GM19035 (cell line): ENCODE results near the gene SMAD9.
"Not testable (repeated sequence)": the region's sequence is repeated elsewhere in the genome, so short reads cannot be mapped to it uniquely, and the experiment has no call there.

Source experiments
- ATAC-seq: cut with Tn5 transposase; IDR thresholded peaks from one replicate; pipeline ENCODE4 v1.9.1; 2021; ENCODE audit not compliant: unreplicated experiment

SMAD9 gene

DNA sequence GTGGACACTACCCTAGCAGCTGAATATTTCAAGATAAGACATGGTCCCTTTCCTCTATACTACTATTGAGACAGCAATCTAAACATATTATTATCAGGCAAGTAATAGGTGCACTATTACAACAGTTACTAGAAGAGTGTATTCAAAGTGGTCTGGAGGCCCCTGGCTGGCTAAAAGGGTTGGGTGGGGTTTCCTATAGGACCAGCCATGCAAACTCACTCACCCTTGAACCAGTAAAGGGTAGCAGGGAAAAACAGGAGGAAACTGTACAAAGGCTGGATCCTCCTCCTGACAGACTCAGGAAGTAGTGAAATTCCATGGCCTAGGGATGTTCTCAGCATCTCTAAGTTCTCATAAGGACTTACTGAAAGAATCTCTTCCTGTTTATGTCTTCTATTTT lies 7.7 kb downstream of the SMAD9 start:
- no peak for ATAC-seq

DNA sequence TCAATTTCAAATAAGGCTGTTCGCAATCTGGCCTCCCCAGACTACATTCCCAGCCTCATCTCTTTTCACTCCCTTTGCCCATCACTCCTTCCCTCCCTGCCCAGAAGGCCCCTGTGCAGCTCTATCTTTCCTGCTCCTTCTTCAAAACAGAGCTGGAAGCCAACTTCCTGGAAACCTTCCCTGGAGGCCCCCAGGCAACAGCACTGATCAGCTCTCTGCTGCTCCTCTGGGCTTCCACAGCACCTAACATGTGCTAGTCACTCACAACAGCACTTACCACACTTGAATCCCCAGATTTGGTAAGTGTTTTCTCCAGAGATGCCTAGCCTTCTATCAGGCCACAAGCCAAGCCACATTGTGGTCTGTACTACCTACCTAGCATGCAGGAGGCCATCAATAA lies 9.5 kb downstream of the SMAD9 start:
- ATAC-seq = no peak

DNA sequence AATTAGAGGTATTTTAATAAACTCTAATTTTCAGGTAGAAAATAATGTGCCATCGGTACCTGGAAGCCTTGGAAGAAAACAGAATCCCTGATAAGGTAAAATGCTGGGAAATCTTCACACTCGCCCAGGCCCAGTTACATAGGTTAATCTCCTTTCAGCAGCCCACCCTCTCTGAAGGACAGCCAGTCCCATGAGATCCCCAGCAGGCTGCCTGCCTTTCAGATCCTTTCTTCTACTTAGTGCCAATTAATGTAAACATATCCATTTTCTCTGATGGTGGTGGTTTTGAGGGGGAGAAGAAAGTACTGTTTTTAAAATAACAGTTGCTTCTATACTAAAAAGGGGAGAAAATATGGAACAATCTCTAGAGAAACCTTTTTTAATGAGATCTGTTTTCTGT lies 12.2 kb downstream of the SMAD9 start:
- ATAC-seq = no peak

DNA sequence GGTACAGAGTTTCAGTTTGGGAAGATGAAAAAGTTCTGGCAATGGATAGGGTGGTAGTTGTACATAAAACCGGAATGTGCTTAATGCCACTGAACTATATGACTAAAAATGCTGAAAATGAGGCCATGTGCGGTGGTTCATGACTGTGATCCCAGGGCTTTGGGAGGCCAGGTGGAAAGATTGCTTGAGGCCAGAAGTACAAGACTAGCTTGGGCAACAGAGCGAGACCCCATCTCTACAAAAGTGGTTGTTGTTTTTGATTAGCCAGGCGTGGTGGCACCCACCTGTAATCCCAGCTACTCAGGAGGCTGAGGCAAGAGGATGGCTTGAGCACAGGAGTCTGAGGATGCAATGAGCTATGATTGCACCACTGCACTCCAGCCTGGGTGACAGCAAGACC lies 12.8 kb downstream of the SMAD9 start:
- no peak for ATAC-seq

GRCh38 chr13:36905944-36906343 lies 14.1 kb downstream of the SMAD9 start:
- ATAC-seq = no peak

DNA sequence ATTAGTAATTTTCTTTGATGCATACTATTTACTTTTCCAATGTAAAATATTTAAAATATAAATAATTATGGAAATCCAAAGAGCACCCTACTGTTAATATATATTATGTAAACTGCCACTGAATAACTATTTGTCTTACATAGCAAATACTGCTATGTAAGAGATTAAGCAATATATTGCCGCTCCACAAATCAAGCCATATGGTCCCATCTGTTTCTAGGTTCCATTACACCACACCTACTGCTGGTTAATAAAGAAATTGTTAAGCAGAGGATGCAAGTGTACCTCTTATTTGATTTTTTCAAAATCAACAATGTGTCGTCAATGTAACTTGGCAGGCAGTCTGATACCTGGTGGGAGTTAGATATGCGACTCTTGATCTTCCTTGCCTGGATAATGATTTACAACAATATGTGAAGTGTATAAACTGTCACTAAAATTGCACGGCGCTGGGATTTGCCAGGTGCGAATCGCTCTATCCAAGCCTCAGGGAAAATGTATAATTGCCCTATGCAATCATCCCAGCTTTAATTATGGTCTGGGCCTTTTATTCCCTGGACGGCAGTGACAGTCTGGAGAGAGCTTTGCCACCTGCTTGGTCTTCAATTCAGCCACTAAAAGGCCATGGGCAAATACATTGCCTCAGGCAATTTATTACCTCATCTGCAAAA lies 16.0 kb downstream of the SMAD9 start:
- ATAC-seq = no peak

- ATAC-seq = no peak
Observed at GRCh38 chr13:36897054-36897616, 22.9 kb downstream of the SMAD9 start.

DNA sequence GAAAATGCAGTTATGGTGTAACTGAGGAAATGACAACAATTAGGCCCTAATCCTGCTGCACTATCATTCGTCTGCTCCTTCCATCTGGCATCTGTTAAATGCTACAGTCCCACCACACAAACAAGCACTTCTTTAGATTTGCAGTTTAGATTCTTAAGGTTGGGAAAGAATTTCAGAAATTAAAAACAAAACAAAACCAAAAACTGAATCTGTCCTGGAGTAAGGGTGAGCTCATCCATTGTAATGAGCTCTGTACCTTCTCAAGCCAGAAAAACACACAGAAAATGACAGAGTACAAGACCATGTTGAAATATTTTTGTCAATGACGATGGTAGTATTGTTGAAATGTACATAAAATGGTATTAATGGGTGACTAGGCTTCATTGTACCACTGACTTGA lies 28.3 kb downstream of the SMAD9 start:
- no peak for ATAC-seq

- ATAC-seq = no peak
Observed at GRCh38 chr13:36888645-36889044, 31.4 kb downstream of the SMAD9 start.

GRCh38 chr13:36887758-36888521 lies 32.1 kb downstream of the SMAD9 start:
- ATAC-seq = no peak

- no peak for ATAC-seq
Observed at GRCh38 chr13:36885901-36886300, 34.1 kb downstream of the SMAD9 start.

GRCh38 chr13:36884235-36884634 lies 35.8 kb downstream of the SMAD9 start:
- ATAC-seq = no peak

DNA sequence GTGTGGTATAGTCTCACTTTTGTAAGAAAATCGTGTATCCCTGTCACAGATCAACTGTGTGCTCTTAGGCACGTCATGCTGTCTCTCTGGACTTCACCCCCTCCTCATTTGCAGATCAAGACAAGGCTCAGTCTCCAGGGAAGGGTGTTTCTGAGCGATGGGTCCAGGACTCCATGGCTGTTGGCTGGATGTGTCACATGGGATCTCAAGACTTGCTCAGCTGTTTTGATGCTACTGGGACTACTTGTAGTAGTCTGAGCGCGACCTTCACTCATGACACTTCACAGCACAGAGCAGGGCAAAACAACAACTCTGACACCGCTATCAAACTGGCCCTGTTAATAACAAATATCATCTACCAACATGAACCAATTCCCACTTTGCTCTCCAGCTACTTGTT lies 36.2 kb downstream of the SMAD9 start:
- no peak for ATAC-seq

DNA sequence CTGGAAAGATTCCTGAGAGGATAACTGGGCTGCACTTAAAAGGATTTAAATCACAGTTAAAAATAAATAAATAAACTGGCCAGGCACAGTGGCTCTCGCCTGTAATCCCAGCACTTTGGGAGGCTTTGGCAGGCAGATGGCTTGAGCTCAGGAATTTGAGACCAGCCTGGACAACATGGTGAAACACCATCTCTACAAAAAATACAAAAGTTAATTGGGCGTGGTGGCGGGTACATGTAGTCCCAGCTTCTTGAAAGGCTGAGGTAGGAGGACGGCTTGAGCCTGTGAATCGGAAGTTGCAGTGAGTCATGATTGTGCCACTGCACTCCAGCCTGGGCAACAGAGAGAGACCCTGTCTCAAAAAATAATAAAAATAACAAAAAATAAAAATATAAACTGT lies 36.6 kb downstream of the SMAD9 start:
- not testable (repeated sequence) for ATAC-seq

GRCh38 chr13:36882829-36883390 lies 37.1 kb downstream of the SMAD9 start:
- ATAC-seq = no peak

GRCh38 chr13:36880961-36881360 lies 39.1 kb downstream of the SMAD9 start:
- ATAC-seq = no peak

- ATAC-seq = no peak
Observed at GRCh38 chr13:36879218-36879938, 40.7 kb downstream of the SMAD9 start.

DNA sequence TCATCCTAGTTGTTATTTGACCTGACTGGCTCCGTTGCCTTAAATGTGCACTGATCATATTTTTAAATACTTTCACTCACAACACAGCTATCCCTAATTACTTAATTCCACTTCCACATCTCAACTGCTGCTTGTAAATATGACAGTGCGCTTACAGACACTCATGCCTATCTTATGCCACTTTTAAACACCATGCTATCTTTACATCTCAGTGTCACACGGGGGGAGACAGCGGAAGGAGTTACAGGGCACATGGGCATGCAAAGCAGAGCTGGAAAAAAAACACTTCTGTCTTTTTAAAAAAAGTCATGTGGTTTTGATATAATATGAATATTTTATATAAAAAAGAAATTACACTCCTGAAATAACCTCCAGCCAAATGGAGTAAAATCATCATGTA lies 44.1 kb downstream of the SMAD9 start:
- no peak for ATAC-seq

- ATAC-seq = no peak
Observed at GRCh38 chr13:36875431-36875830, 44.6 kb downstream of the SMAD9 start.

DNA sequence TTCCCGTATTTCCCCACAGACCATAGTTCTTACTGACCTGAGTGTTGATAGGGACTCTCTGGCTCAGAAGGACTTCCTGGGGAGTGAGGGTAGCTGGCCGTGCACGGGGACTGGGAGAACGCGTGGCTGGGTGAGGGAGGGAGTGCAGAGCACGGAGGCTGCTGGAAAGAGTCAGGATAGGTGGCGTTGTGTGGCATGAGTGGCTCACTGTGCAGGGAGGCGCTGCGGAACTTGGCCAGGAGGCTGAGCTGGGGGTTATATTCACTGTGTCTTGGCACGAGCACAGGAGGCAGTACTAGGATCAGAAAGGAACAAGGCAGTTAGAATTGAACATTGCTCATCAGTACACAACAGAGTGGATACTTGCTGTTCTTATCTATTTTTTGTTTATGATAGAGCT lies 47.4 kb downstream of the SMAD9 start:
- no peak for ATAC-seq

- no peak for ATAC-seq
Observed at GRCh38 chr13:36870050-36870692, 49.9 kb downstream of the SMAD9 start.
